ENCODE results near the gene IL17RE.
"Not testable (repeated sequence)": the region's sequence is repeated elsewhere in the genome, so short reads cannot be mapped to it uniquely, and the experiment has no call there.

Gene IL17RE

DNA sequence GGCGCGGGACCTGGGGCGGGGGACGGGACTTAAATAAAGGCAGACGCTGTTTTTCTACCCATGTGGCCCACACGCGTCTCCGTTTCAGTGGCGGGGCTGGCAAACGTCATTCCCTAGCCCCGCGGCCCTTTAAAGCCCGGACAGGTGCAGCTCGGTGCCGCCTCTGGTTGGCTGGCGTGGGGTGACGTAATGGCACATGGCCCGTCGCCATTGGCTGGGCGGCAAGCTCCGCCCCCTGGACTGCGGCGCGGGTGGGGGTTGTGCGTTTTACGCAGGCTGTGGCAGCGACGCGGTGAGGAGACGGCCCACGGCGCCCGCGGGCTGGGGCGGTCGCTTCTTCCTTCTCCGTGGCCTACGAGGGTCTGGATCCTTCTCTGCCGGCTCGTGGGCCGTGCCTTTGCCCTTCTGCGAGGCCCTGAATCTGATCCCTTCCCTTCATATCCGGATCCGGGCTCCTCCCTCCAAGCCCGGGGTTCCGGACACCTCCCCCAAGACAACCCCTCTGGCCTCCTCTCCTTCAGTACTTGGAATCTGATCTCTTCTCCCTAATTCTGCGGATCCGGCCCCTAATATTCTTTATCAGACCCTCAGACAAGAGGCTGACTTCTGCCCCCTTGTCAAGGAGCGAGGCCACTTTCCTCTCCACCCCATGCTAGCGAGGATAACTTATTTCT lies 31.1 kb downstream of the IL17RE start, which contains the start of gene CRELD1:
Gene CRELD1 (plus strand): TSS at position 274 of the 674 bp plus-strand sequence. CDS start 605 bp downstream, outside the sequence.
- peak; percentile 95 to 96 for DNase-seq (ENCODE audit: low read depth in 2 of 2)

DNA sequence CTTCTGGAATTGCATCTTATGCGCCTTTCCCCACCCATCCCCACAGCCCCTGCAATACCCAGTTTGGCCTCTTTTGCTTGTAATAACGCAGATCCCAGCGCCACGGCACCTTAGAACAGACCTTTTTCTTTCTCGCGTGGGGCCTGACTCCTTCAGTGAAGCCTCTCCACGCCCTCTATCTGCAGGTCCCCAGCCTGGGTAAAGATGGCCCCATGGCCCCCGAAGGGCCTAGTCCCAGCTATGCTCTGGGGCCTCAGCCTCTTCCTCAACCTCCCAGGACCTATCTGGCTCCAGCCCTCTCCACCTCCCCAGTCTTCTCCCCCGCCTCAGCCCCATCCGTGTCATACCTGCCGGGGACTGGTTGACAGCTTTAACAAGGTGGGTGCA lies 31.6 kb downstream of the IL17RE start:
- no peak for DNase-seq (ENCODE audit: low read depth in 2 of 2)

DNA sequence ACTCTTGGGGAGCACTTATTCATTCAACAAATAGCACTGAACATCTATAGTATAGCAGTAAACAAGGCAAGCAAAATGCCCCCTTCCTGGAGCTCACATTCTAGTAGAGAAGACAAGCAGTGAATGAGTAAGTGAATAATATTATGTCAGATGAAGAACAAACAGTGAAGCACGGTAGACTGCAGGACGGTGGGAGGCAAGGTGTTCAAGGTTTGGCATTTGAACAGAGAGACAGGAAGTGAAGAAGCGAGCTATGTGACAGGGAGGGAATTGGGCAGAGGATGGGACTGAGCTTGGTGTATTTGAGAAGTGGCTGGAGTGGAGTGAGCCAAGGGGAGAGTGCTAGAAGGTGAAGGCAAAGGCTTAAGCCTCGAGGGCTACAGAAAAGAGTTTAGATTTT lies 32.3 kb downstream of the IL17RE start:
- DNase-seq (ENCODE audit: low read depth in 2 of 2) = no peak

GRCh38 chr3:9935966-9936510 lies 33.4 kb downstream of the IL17RE start:
- DNase-seq (ENCODE audit: low read depth in 2 of 2) = no peak

DNA sequence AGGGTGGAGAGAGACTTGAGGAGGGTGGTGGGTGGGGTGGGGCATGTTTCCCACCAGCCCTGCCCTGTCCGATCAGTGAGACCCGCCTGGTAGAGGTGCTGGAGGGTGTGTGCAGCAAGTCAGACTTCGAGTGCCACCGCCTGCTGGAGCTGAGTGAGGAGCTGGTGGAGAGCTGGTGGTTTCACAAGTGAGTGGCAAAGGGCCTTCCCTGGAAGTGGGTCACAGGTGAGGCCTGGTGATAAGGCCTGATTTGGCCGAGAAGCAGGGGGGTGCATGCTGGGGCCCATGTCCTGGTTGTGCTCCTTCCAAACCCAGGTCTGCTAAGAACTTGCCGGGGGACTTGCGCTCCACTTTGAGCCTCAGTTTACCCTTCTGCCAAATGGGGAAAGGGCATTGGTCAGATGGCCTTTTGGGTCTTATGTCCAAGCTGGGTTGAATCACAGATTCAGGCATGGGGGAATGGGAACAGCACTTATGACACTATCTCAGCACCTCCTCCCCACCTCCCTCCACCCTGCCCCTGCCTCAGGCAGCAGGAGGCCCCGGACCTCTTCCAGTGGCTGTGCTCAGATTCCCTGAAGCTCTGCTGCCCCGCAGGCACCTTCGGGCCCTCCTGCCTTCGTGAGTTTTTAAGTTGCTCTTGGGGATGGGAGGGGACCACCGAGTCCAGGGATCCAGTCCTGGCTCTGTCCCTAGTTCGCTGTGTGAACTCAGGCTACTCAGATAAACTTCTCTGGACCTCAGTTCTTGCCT lies 35.0 kb downstream of the IL17RE start:
- DNase-seq (ENCODE audit: low read depth in 2 of 2) = no peak

GRCh38 chr3:9938966-9939365 lies 36.3 kb downstream of the IL17RE start:
- no peak for DNase-seq (ENCODE audit: low read depth in 2 of 2)

DNA sequence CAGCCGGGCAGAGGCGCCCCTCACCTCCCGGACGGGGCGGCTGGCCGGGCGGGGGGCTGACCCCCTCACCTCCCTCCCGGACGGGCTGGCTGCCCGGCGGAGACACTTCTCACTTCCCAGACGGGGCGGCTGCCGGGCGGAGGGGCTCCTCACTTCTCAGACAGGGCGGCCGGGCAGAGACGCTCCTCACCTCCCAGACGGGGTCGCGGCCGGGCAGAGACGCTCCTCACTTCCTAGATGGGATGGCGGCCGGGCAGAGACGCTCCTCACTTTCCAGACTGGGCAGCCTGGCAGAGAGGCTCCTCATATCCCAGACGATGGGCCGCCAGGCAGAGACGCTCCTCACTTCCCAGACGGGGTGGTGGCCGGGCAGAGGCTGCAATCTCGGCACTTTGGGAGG lies 37.3 kb downstream of the IL17RE start:
- DNase-seq (ENCODE audit: low read depth in 2 of 2) = not testable (repeated sequence)

DNA sequence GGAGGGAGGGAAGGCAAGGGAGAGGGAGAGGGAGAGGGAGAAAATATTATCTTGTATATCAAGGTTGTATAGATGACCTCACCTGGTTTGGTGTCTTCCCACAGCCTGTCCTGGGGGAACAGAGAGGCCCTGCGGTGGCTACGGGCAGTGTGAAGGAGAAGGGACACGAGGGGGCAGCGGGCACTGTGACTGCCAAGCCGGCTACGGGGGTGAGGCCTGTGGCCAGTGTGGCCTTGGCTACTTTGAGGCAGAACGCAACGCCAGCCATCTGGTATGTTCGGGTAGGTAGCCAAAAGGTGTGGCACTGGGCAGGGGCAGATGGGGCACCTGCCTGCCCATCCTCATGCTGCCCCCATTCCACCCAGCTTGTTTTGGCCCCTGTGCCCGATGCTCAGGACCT lies 38.1 kb downstream of the IL17RE start:
- no peak for DNase-seq (ENCODE audit: low read depth in 2 of 2)

DNA sequence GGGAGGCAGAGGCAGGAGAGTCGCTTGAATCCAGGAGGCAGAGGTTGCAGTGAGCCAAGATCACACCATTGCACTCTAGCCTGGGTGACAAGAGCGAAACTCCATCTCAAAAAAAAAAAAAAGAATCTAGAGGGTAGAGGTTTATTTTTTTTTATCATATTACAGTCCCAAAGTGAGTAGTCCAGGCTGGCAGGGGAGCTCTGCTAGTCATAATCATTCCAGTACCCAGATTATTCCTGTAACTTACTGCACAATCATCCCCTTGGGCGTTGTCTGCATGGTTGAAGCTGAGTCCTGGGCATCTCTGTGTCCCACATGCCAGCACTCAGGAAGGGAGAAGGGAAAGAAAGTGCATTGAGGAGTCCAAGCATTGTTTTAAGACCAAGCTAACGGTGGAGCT lies 39.5 kb downstream of the IL17RE start:
- DNase-seq (ENCODE audit: low read depth in 2 of 2) = no peak

DNA sequence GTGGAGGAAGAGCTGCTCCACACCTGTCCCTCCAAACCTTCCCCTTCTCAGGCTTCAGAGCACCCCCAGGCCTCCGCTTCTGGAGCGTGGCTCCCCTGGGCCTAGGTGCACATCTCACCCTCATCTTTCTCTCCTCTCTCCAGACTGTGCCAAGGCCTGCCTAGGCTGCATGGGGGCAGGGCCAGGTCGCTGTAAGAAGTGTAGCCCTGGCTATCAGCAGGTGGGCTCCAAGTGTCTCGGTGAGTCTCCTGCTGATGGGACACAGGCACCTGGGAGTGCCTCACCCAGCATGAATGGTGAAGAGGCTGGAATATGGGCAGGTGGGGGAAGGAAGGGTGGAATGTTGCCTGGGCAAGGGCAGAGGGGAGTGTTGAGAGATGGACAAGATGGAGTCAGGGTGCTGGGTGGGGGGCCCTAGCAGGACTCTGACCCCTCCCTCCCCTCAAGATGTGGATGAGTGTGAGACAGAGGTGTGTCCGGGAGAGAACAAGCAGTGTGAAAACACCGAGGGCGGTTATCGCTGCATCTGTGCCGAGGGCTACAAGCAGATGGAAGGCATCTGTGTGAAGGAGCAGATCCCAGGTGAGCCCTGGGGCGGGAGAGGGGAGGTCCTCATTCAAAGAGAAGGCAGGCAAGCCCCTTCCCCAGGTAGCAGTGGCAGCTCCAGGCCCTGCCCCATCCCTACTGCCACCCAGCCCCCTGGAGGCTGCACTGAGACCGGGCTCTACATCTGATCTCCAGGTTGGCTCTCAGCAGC lies 40.5 kb downstream of the IL17RE start:
- DNase-seq (ENCODE audit: low read depth in 2 of 2) = no peak

- no peak for DNase-seq (ENCODE audit: low read depth in 2 of 2)
Observed at GRCh38 chr3:9944271-9944670, 41.6 kb downstream of the IL17RE start.

DNA sequence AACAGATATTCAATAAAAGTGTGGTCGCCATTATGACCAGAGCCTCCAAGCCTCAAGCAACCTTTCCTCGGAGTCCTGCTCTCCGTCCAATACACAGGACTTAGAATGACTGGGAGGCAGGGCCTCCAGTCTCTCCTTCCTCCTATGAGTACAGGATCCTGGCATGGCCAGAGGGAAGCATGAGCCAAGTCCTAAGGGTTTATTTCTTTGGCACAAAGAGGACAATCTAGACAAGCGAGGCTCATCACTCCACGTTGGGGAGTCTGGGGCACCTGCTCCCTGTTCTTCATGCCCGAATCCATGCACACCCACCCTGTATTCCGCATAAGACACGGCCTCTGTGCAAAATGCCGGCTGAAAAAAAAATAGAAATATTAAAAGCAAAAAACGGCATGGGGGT lies 42.7 kb downstream of the IL17RE start:
- no peak for DNase-seq (ENCODE audit: low read depth in 2 of 2)

DNA sequence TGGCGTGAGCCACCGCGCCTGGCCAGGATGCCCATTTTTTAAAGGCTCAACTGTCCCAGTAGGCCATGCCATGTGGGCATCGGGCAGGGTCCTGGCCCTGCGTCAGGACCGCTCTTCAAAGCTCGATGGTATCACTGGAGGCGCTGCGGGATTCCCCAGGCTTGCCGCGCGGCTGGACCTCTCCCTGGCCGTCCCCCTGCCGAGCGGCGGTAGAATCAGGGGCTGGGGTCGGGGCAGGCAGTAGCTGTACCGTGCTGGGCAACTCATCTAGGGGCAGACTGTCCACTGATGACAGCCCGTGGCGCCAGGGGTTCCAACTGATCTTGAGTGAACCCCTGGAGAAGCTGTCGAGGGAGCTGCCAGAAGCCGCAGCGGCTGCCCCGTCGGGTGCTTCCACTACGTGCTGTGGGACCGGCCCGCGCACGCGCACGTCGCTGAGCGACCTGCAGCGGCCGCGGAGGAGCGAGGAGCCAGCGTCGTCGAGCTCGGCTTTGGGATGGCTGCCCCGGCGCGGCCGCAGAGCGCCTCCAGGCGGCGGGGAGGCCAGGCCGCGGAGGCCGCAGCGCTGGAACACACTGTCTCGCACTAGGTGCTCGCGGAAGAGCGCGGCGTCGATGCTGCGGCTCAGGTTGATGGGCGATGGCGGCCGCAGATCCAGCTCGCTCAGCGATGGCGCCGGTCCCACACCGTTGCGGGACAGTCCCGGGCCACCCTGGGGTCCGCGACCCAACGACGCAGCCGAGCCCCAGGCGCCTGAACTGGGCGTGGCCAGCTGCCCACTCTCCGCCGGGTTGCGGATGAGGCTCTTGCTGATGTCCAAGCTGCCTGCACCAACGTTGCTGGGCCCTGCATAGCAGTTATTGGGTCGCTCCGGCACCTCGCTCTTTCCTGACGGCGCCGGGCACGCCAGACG lies 43.7 kb downstream of the IL17RE start:
- peak; percentile 62 to 75 for DNase-seq (ENCODE audit: low read depth in 2 of 2)

GRCh38 chr3:9947025-9947995 lies 44.7 kb downstream of the IL17RE start:
- no peak for DNase-seq (ENCODE audit: low read depth in 2 of 2)

DNA sequence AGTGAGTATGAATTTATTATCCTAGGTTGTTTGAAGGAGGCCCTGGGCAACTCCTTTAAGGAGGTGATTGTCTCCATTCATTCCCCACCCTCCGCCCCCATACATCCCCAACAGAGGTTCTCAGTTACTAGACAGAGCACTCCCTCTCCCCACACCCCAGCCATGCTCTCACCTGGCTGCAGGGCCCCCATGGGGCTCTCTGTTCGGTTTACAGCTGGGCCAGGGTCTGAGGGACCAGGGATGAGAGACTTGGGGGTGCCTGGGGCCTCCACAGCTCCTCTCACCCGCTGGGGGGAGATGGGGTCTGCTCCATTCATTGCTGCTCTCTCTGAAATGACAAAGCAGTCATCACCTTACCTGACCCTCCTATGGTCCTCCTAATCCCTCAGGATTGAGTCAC lies 45.9 kb downstream of the IL17RE start:
- no peak for DNase-seq (ENCODE audit: low read depth in 2 of 2)

- no peak for DNase-seq (ENCODE audit: low read depth in 2 of 2)
Observed at GRCh38 chr3:9949115-9949514, 46.5 kb downstream of the IL17RE start.

DNA sequence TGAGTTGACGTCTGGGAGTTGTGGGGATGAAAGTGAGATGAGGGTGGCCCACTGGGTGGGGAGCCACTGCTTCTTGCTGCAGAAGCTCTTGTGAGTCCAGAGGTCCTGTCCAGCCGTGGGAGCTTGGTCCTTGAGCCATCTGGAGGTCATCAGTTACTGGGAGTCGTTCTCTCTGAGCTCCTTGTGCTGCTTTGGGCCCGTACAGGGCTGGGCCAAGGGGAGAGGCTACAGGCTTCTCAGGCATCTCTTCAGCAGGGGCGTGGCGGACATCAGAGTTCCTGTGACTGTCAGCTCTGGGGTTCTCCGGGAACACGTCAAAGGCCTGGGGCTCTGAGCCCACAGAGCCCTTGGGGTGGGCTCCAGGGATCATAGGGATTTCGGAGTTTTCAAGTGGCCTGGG lies 47.0 kb downstream of the IL17RE start:
- no peak for DNase-seq (ENCODE audit: low read depth in 2 of 2)

DNA sequence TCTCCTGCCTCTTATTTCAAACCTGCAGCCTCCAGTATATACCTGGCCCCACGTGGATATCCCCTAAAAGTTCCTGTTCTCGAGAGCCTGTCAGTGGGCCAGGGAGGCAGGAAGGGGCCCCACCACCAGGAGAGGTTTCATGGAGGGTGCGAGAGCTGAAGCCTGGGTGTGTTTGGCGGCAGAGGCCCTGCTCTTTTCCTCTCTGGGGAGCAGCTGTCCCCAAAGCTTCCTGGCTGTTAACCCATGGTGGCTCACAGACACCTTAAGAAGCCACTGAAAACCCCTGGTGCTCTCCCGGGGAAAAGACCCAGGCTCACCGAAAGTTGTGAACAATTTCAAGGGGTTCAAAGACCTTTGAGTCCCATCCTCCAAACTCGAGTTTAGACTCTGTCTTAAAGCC lies 48.5 kb downstream of the IL17RE start:
- DNase-seq (ENCODE audit: low read depth in 2 of 2) = no peak

GRCh38 chr3:9951598-9951961 lies 48.9 kb downstream of the IL17RE start:
- no peak for DNase-seq (ENCODE audit: low read depth in 2 of 2)

All from stimulated activated CD4-positive, alpha-beta T cell treated with anti-CD3 and anti-CD28 coated beads, Interleukin-4, amount 100 ng/mL, for 48 hours (primary cell).